Embryonic facial prominence (tissue), 1 donor: ENCODE data around the gene FAT2.

Source experiments
- DNase-seq: peaks from one replicate; pipeline ENCODE4 v3.0.0-alpha.2; 2016; ENCODE audit errors: extremely low spot score

Gene FAT2, protein sequence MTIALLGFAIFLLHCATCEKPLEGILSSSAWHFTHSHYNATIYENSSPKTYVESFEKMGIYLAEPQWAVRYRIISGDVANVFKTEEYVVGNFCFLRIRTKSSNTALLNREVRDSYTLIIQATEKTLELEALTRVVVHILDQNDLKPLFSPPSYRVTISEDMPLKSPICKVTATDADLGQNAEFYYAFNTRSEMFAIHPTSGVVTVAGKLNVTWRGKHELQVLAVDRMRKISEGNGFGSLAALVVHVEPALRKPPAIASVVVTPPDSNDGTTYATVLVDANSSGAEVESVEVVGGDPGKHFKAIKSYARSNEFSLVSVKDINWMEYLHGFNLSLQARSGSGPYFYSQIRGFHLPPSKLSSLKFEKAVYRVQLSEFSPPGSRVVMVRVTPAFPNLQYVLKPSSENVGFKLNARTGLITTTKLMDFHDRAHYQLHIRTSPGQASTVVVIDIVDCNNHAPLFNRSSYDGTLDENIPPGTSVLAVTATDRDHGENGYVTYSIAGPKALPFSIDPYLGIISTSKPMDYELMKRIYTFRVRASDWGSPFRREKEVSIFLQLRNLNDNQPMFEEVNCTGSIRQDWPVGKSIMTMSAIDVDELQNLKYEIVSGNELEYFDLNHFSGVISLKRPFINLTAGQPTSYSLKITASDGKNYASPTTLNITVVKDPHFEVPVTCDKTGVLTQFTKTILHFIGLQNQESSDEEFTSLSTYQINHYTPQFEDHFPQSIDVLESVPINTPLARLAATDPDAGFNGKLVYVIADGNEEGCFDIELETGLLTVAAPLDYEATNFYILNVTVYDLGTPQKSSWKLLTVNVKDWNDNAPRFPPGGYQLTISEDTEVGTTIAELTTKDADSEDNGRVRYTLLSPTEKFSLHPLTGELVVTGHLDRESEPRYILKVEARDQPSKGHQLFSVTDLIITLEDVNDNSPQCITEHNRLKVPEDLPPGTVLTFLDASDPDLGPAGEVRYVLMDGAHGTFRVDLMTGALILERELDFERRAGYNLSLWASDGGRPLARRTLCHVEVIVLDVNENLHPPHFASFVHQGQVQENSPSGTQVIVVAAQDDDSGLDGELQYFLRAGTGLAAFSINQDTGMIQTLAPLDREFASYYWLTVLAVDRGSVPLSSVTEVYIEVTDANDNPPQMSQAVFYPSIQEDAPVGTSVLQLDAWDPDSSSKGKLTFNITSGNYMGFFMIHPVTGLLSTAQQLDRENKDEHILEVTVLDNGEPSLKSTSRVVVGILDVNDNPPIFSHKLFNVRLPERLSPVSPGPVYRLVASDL (N-terminal part only)

DNA sequence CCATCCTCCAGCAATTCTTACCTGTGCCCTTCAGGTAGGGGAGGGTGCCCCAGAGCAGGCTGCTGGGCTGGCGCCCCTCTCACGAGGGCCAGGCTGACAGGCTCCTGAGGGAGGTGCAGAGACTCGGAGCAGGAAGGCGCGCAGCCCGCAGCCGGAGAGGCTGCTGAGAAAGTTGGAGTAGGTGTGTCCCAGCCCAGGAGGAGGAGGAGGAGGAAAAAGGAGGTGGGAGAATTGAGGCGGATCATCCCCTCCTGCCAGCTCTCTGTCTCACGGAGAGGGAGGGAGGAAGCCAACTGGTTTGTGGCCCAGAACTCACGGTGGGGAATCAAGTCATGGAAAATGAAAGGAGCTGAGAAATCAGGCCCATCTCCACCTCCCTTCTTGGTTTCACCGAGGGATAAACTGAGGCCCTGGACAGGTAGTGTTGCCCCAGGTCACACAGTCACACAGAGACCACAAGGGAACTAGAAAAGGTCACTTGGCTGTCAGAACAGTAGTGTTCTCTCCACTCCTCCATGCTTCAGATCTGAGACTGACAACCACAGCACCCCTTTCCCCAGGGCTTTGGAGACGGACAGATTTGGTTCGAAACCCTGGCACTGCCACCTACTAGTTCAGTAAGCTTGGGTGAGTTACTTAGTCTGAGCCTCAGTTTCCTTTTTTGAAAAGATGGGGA is at the start of gene FAT2:
Gene FAT2, minus strand, starts transcription at position 188 of the 676 bp plus-strand sequence. CDS start 22,400 bp downstream, outside the sequence.
- DNase-seq = no peak

DNA sequence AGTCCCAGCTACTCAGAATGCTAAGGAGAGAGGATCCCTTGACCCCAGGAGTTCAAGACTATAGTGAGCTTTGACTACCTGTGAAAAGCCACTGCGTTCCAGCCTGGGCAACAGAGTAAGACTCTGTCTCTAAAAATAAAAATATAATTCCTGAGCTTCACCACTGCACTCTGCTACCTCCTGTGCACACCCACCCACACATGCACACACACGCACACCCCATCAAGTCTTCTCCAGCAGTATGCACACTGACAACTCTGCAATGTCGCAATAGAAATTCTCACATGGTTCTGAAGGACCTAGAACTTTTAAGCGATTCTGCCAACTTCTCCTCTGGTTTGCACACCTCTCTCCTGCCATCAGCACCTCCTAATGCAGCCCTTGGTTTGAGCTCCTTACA is 47.5 kb upstream of the FAT2 start:
- no peak for DNase-seq

GRCh38 chr5:151637676-151638075 is 46.5 kb upstream of the FAT2 start:
- no peak for DNase-seq

- no peak for DNase-seq
These were observed 42.8 kb upstream of the FAT2 start for GRCh38 chr5:151633892-151634291.

DNA sequence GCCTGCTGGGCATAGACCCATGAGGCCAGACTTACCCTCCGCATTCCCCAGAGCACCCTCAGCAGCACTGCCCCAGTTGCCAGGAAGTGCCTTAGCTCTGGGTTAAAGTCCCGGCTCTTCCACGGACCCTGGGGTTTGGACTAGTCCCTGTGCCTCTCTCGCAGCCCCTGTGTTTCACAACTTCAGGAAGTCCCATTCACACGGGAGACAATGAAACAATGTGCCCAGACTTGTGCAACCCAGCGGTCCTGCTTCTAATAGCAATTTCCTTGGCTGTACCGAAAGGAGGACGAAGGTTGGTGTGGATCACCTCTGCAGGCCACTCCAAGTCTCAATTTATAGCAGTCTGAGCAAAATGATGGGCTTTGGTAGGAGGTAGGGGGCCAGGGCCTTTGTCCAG is 41.8 kb upstream of the FAT2 start:
- no peak for DNase-seq

- no peak for DNase-seq
These were observed 41.4 kb upstream of the FAT2 start for GRCh38 chr5:151632524-151632923.

DNA sequence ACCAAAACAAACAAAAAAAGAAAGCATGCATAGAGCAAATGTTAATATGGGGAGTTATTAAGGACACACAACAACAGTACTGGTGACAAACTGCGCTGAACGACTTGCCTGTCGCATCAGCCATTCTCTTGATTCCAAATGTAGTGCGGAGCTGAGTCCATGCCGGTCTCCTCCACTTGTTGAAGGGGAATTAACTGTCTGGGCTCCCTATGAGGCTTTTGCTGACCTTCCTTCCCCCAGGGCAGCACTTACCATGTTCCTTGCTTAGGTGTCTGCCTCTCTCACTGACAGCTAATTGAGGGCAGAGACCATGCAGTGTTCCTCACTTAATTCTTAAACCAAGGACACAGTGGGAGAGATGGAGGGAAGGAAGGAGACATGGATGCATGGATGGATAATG is 40.8 kb upstream of the FAT2 start:
- no peak for DNase-seq

GRCh38 chr5:151630088-151630487 is 39.0 kb upstream of the FAT2 start:
- no peak for DNase-seq

- DNase-seq = no peak
These were observed 37.1 kb upstream of the FAT2 start for GRCh38 chr5:151628112-151628823.

DNA sequence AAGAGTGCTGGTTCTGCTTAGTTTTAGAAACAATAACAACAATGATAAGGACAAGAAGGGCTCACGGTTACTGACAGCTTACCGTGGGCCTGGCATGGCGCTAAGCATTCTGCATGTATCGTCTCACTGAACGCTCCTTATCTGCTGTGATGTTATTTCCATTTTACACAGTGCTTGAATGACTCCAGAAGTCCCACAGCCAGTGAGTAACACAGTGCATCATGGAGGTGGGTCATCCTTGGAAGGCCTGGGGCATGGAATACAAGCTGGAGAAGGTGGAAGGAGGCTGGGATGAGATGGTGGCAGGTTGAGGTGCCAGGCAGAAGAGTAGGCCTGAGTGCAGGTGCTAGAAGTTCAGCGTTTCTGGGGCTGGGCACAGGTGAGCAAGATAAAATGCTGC is 36.5 kb upstream of the FAT2 start:
- no peak for DNase-seq

GRCh38 chr5:151625285-151625684 is 34.2 kb upstream of the FAT2 start:
- DNase-seq = no peak

- DNase-seq = no peak
These were observed 33.3 kb upstream of the FAT2 start for GRCh38 chr5:151624476-151624875.

DNA sequence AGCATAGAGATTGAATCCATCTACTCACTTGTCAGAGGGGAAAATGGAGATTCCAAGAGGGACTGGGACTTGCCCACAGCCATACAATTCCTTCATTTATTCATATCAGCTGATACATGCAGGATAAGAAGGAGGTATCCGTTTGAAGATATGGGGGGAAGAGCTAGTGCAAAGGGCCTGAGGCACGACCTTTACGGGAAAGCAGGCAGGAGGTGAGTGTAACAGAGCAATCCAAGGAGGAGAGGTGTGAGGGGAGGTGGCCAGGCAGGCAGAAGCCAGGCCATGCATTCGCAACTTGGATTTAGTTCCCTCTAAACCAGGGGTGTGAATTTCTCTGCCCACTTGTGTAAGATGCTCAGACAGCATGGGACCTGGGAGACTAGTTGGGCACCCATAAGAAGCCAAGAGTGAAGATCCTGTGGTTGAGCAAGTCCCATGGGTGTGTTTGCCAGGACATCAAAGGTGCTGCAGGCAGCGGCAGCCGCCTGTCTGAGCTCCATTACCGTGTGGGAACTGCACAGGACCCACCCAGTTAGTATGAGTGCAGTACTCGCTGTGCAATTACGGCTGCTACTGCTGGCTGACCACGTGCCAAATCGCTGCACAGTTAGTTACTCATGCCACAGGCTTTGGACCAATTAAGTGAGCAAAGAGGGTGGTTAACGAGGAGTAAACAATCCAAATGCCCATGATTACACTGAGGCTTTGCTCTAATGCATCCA is 31.4 kb upstream of the FAT2 start:
- DNase-seq = no peak

DNA sequence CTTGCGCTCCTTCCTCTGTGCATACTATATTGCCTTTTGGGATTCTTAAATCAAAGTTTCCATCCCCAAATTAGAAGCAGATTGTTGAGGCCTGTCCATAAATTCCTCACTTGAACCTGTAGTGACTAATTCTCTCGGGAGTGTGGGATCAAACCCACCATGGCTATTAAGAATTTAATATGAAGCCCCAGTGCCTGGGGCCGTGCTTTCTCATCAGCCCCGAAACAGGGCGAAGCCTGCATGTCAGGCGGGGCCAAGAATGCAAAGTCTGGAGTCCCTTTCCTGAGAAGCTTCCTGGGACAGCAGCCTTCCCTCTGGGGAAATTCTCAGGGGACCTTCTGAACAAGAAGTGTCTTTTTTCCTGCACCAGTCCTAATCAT is 29.3 kb upstream of the FAT2 start:
- DNase-seq = no peak

- peak; percentile 16 for DNase-seq
These were observed 28.8 kb upstream of the FAT2 start for GRCh38 chr5:151619812-151620460.

DNA sequence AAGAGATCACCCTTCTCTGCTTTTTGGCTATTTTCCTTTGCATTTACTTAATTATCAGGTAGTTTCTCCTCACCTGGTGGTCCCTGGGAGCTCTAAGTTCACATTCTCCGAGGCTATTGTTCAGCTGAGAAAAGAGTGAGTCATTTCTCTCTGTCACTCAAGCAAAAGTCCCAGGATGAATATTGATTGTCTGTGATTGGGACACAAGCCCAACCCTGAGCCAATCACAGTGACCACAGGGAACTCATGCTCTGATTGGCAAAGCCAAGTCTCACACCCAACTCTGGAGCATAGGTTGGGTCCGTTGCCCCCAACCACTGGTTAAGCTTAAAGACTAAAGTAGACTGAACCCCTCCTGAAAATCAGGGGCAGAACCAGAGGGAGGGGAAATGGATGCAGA is 27.8 kb upstream of the FAT2 start:
- no peak for DNase-seq

DNA sequence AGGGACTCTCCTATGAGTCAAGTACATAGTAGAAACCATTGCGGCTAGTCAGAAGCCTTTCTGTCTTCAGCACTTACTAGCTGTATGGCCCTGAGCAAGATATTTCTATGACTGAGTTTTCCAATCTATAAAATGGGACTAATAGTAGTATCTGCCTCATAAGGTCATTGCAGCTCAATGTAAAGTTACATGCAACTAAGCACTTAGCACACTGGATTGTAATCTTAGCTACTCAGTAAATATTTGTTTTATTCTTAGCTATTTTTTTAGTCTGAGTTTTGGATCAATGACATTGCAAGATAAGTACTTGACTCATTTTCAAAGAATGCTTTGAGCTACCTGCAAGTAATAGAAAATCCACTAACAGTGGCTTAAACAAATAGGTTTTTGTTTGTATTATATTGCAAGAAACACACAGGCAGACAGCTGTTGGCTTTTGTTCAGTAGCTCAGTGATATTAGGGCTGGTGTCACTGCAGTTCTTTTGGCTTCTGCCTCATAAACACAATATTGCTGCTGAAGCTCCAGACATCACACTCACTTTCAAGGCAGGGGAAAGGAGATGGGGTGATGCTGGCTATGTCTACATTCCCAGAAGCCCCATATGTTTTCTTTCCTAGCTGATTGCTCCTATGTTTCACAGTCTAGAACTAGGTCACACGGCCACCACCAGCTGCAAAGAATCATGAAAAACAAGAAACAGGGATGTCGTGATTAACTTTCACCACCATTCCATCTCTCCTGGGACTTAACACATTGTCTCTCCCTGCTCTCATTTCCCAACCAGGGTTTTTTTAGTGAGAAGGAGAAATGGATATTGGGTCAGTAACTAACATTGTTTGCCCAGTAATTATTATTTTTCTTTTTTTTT is 26.9 kb upstream of the FAT2 start:
- no peak for DNase-seq

- no peak for DNase-seq
These were observed 26.3 kb upstream of the FAT2 start for GRCh38 chr5:151617383-151617840.

DNA sequence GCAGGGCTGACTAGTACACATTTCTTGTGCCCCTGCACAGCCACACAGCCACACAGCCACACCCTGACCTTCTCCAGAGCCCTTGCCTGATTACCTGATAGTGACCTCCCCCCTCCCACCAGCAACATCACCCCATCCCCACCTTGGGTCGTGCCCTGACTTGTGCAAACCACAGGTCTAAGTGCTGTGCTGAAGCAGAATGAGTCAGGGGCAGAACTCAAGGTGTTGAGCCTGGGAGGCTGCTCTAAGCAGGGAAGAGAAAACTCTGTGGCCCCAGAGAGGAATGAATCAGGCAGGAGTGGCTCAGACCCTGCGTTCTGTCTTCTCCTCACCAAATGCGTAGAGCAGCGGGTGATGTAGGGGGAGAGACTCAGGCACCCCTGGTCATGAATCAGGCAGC is 24.3 kb upstream of the FAT2 start:
- DNase-seq = no peak
